ENCODE measurements around the gene SYNPO2.
A peak's percentile ranks its signal among the peaks of the same experiment; 100 is the strongest.

The SYNPO2 gene

DNA sequence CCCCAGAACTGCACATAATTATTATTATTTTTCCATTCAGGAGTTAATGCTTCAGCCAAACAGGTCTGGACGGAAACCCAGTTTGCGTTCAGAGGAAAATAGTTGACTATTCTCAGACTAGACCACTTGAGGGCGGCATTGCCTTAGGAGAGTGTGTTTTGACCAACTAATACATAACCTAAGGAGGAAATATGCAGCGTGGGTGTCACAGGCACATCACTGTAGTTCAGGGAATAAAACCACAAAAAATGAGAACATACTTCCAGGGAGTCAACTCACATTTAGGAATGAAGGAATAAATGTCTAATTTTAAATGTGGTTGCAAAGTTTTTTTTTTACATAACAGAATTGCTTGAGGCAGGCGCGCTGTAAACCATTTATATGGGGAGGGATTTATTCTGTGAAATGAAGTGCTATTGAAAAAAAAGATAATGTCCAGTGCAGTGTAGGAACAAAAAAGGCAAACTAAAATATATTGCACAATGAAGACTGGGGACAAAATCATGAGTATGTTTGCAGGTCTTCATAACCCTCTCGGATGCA is 93.3 kb downstream of the SYNPO2 start:
- H3K27ac ChIP-seq (ENCODE audit: low read depth, low read length), result peak overlapping the region; percentile 68
- H3K36me3 ChIP-seq (ENCODE audit: control insufficient read depth, insufficient read depth, low read length), result no peaks in the 10 kb centered on the region
- H3K4me3 ChIP-seq (ENCODE audit: low read length), result no peak overlapping the region
- no peaks in the 10 kb centered on the region for H3K27me3 ChIP-seq (ENCODE audit: control insufficient read depth, insufficient read depth, low read length)
- H3K4me1 ChIP-seq (ENCODE audit: control insufficient read depth, insufficient read depth, low read length), result peaks cover 48% of the 10 kb centered on the region
- no peak overlapping the region for H3K9ac ChIP-seq (ENCODE audit: low read length)

DNA sequence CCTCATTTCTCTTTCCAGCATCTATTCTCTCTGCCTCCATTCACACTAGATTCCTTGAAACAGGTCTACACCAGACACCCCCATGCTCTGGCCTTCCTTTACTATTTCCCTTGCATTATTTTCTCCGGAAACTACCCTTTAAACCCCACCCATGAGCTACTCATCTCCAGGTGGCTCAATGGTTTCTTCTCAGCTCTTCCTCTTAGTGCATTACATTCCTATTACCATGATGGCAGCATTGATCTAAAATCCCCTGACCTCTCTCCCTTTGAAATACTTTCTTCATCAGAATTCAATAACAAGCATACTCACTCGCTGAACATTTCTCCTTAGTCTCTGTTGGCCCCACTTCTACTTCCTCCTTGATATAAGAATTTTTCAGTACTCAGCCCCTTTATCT is 94.6 kb downstream of the SYNPO2 start:
- H3K27ac ChIP-seq (ENCODE audit: low read depth, low read length), result peak overlapping the region; percentile 53

GRCh38 chr4:118983831-118984230 is 95.2 kb downstream of the SYNPO2 start:
- H3K27me3 ChIP-seq (ENCODE audit: control insufficient read depth, insufficient read depth, low read length), result no peaks in the 10 kb centered on the region
- no peak overlapping the region for H3K9ac ChIP-seq (ENCODE audit: low read length)
- peak overlapping the region; percentile 53 for H3K27ac ChIP-seq (ENCODE audit: low read depth, low read length)
- no peak overlapping the region for H3K4me3 ChIP-seq (ENCODE audit: low read length)
- H3K36me3 ChIP-seq (ENCODE audit: control insufficient read depth, insufficient read depth, low read length), result no peaks in the 10 kb centered on the region
- H3K4me1 ChIP-seq (ENCODE audit: control insufficient read depth, insufficient read depth, low read length), result peaks cover 60% of the 10 kb centered on the region

More for the DNA sequence above, 94.6 kb downstream of the SYNPO2 start:
- peaks cover 54% of the 10 kb centered on the region for H3K4me1 ChIP-seq (ENCODE audit: control insufficient read depth, insufficient read depth, low read length)
- no peak overlapping the region for H3K4me3 ChIP-seq (ENCODE audit: low read length)
- H3K27me3 ChIP-seq (ENCODE audit: control insufficient read depth, insufficient read depth, low read length), result no peaks in the 10 kb centered on the region
- H3K9ac ChIP-seq (ENCODE audit: low read length), result no peak overlapping the region
- no peaks in the 10 kb centered on the region for H3K36me3 ChIP-seq (ENCODE audit: control insufficient read depth, insufficient read depth, low read length)

GRCh38 chr4:118985170-118986000 is 96.7 kb downstream of the SYNPO2 start:
- Histone ChIP-seq H3K4me3 (ENCODE audit: low read length) (no peak overlapping the region), H3K27me3 (ENCODE audit: control insufficient read depth, insufficient read depth, low read length) (no peaks in the 10 kb centered on the region), H3K4me1 (ENCODE audit: control insufficient read depth, insufficient read depth, low read length) (peaks cover 70% of the 10 kb centered on the region), H3K36me3 (ENCODE audit: control insufficient read depth, insufficient read depth, low read length) (no peaks in the 10 kb centered on the region), H3K27ac (ENCODE audit: low read depth, low read length) (peak overlapping the region; percentile 35), H3K9ac (ENCODE audit: low read length) (no peak overlapping the region)

GRCh38 chr4:118987959-118988634 is 99.4 kb downstream of the SYNPO2 start:
- H3K4me3 ChIP-seq (ENCODE audit: low read length), result no peak overlapping the region
- peaks cover 57% of the 10 kb centered on the region for H3K4me1 ChIP-seq (ENCODE audit: control insufficient read depth, insufficient read depth, low read length)
- no peaks in the 10 kb centered on the region for H3K36me3 ChIP-seq (ENCODE audit: control insufficient read depth, insufficient read depth, low read length)
- no peak overlapping the region for H3K9ac ChIP-seq (ENCODE audit: low read length)
- no peaks in the 10 kb centered on the region for H3K27me3 ChIP-seq (ENCODE audit: control insufficient read depth, insufficient read depth, low read length)
- peak overlapping the region; percentile 72 for H3K27ac ChIP-seq (ENCODE audit: low read depth, low read length)

GRCh38 chr4:118988635-118988972 is 100.0 kb downstream of the SYNPO2 start:
- Histone ChIP-seq H3K9ac (ENCODE audit: low read length) (no peak overlapping the region), H3K27me3 (ENCODE audit: control insufficient read depth, insufficient read depth, low read length) (no peaks in the 10 kb centered on the region), H3K36me3 (ENCODE audit: control insufficient read depth, insufficient read depth, low read length) (no peaks in the 10 kb centered on the region), H3K4me3 (ENCODE audit: low read length) (no peak overlapping the region), H3K27ac (ENCODE audit: low read depth, low read length) (peak overlapping the region; percentile 72), H3K4me1 (ENCODE audit: control insufficient read depth, insufficient read depth, low read length) (peaks cover 55% of the 10 kb centered on the region)

DNA sequence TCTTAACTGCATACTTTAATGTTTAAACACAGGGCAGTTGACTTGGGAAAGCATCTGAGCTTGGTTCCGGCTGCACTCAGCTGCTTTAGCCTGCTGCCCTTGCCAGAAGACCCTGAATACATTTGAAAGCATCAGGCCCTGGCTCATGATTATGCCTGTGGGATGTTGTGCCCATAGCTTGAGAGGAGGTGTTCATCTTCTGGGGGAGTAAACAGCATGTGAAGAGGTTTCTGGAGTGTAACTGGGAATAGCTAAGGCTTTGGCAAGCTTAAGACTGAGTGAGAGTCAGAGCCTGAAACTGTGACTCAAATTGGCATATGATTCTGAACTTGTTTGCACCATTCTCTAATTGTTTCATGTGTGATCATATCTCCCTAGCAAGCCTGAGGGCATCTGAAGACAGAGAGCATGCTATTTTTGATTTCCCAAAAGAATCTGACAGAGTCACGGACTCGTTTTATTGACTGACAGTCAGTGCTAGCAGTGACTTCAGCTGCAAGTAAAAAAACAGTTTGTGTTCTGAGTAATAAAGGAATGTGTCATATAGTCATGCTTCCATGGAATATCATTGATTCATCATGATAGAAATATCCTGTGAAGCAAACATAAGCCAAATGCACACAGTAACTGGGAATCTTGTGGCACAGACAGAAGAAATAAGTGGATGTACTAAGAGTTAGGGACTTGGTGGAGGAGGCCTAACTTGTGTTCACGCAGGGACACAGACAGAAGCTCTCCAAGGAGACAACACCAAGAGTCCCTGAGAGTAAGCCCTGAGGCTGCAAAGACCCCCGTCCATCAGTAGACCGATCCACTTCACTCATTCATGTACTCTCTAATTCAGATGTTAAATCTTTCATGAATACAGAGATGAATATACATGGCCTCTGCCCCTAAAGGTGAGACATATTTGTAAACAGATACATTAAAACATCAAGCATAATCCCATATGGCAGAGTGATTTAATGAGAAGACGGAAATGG is 100.7 kb downstream of the SYNPO2 start:
- H3K4me3 ChIP-seq (ENCODE audit: low read length), result no peak overlapping the region
- no peaks in the 10 kb centered on the region for H3K36me3 ChIP-seq (ENCODE audit: control insufficient read depth, insufficient read depth, low read length)
- no peaks in the 10 kb centered on the region for H3K27me3 ChIP-seq (ENCODE audit: control insufficient read depth, insufficient read depth, low read length)
- H3K9ac ChIP-seq (ENCODE audit: low read length), result no peak overlapping the region
- peak overlapping the region; percentile 72 for H3K27ac ChIP-seq (ENCODE audit: low read depth, low read length)
- peaks cover 56% of the 10 kb centered on the region for H3K4me1 ChIP-seq (ENCODE audit: control insufficient read depth, insufficient read depth, low read length)

DNA sequence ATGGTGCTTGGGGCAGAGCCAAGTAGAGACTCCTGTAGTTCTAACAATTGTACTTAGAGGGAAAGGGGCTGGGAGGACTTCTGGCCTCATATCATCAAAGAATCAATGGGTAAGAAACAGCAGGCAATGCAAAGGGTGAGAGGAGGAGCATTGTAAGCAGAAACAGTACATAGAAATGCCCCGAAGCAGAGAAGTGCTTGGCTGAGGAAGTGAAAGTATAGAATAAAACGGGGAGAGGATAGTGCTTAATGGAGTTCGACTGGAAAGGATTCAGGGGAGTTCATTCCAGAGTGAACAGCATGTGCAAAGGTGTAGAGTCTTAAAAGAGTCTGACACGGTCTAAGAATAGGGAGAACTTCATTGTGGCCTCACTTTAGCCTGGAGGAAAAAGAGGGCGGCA is 103.0 kb downstream of the SYNPO2 start:
- no peaks in the 10 kb centered on the region for H3K36me3 ChIP-seq (ENCODE audit: control insufficient read depth, insufficient read depth, low read length)
- H3K4me3 ChIP-seq (ENCODE audit: low read length), result no peak overlapping the region
- no peak overlapping the region for H3K9ac ChIP-seq (ENCODE audit: low read length)
- H3K27ac ChIP-seq (ENCODE audit: low read depth, low read length), result peak overlapping the region; percentile 80
- peaks cover 57% of the 10 kb centered on the region for H3K4me1 ChIP-seq (ENCODE audit: control insufficient read depth, insufficient read depth, low read length)
- no peaks in the 10 kb centered on the region for H3K27me3 ChIP-seq (ENCODE audit: control insufficient read depth, insufficient read depth, low read length)

GRCh38 chr4:118992149-118992548 is 103.5 kb downstream of the SYNPO2 start:
- Histone ChIP-seq H3K9ac (ENCODE audit: low read length) (no peak overlapping the region), H3K27me3 (ENCODE audit: control insufficient read depth, insufficient read depth, low read length) (no peaks in the 10 kb centered on the region), H3K4me3 (ENCODE audit: low read length) (no peak overlapping the region), H3K36me3 (ENCODE audit: control insufficient read depth, insufficient read depth, low read length) (no peaks in the 10 kb centered on the region), H3K27ac (ENCODE audit: low read depth, low read length) (peak overlapping the region; percentile 80), H3K4me1 (ENCODE audit: control insufficient read depth, insufficient read depth, low read length) (peaks cover 55% of the 10 kb centered on the region)

GRCh38 chr4:118993333-118993732 is 104.7 kb downstream of the SYNPO2 start:
- peak overlapping the region; percentile 80 for H3K27ac ChIP-seq (ENCODE audit: low read depth, low read length)
- H3K27me3 ChIP-seq (ENCODE audit: control insufficient read depth, insufficient read depth, low read length), result no peaks in the 10 kb centered on the region
- no peak overlapping the region for H3K4me3 ChIP-seq (ENCODE audit: low read length)
- peaks cover 58% of the 10 kb centered on the region for H3K4me1 ChIP-seq (ENCODE audit: control insufficient read depth, insufficient read depth, low read length)
- no peak overlapping the region for H3K9ac ChIP-seq (ENCODE audit: low read length)
- H3K36me3 ChIP-seq (ENCODE audit: control insufficient read depth, insufficient read depth, low read length), result no peaks in the 10 kb centered on the region

DNA sequence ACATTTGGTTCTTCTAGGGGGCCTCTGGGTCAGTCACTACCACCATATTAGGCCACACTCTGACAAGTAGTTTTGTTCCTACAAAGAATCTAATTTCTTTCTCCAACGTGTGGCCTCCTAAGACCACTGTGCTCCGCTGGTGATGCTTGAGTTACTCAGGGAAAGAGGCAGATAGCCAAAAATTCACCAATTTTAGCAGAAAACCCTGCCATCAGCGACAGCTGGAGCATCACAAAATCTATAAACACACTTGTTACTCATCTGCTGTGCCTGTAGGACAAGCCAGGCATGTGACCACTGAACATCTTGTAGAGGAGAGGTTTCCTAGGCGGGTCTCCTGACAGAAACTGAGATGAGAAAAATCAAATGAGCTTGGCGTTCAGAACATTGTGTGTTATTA is 105.4 kb downstream of the SYNPO2 start:
- H3K27ac ChIP-seq (ENCODE audit: low read depth, low read length), result peak overlapping the region; percentile 80
- no peaks in the 10 kb centered on the region for H3K36me3 ChIP-seq (ENCODE audit: control insufficient read depth, insufficient read depth, low read length)
- H3K4me3 ChIP-seq (ENCODE audit: low read length), result no peak overlapping the region
- H3K27me3 ChIP-seq (ENCODE audit: control insufficient read depth, insufficient read depth, low read length), result no peaks in the 10 kb centered on the region
- no peak overlapping the region for H3K9ac ChIP-seq (ENCODE audit: low read length)
- peaks cover 57% of the 10 kb centered on the region for H3K4me1 ChIP-seq (ENCODE audit: control insufficient read depth, insufficient read depth, low read length)
